OCI-LY1 (cell line): ENCODE results near the gene WNK1.

ENCODE experiments used
- H2AFZ ChIP-seq: fragments of 200-600 bp; sonication (generic), shearing (Covaris generic); 2 replicates; pipeline ENCODE4 v1.6.0; 2014; ENCODE audit warnings: antibody characterized with exemption, mild to moderate bottlenecking, low read length
- H3F3A ChIP-seq: fragments of 200-600 bp; sonication (generic), shearing (Covaris generic); 2 replicates; pipeline ENCODE4 v1.6.0; 2014; ENCODE audit warnings: mild to moderate bottlenecking, antibody characterized with exemption, low read length, moderate library complexity; ENCODE audit not compliant: insufficient read depth
- H3K27ac ChIP-seq: fragments of 200-600 bp; sonication (generic); 2 replicates; pipeline ENCODE4 v1.5.1; 2014; ENCODE audit warnings: low read length, mixed run types, mild to moderate bottlenecking, low read depth; ENCODE audit not compliant: poor library complexity, severe bottlenecking
- H3K27me3 ChIP-seq: fragments of 200-600 bp; sonication (generic); 2 replicates; pipeline ENCODE4 v1.6.0; 2014; ENCODE audit warnings: antibody characterized with exemption, mild to moderate bottlenecking, low read length, moderate library complexity; ENCODE audit not compliant: insufficient read depth
- H3K36me3 ChIP-seq: fragments of 200-600 bp; sonication (generic); 2 replicates; pipeline ENCODE4 v1.6.1; 2014; ENCODE audit warnings: mild to moderate bottlenecking, antibody characterized with exemption, low read length, moderate library complexity, mixed read lengths; ENCODE audit not compliant: insufficient read depth
- H3K4me1 ChIP-seq: fragments of 200-600 bp; sonication (generic); 2 replicates; pipeline ENCODE4 v1.5.1; 2014; ENCODE audit warnings: mild to moderate bottlenecking, low read length, moderate library complexity; ENCODE audit not compliant: insufficient read depth, severe bottlenecking
- H3K4me2 ChIP-seq: fragments of 200-600 bp; sonication (generic), shearing (Covaris generic); 2 replicates; pipeline ENCODE4 v1.6.1; 2014; ENCODE audit warnings: low read length
- H3K4me3 ChIP-seq: fragments of 200-600 bp; sonication (generic); 2 replicates; pipeline ENCODE4 v1.5.1; 2014; ENCODE audit warnings: low read length, low read depth, mild to moderate bottlenecking, mixed read lengths; ENCODE audit not compliant: poor library complexity, severe bottlenecking
- H3K79me2 ChIP-seq: fragments of 200-600 bp; shearing (Covaris generic); 2 replicates; pipeline ENCODE4 v1.6.1; 2016; ENCODE audit warnings: mixed run types, low read length, mixed read lengths; ENCODE audit not compliant: insufficient read depth
- H3K9ac ChIP-seq: fragments of 200-600 bp; sonication (generic), shearing (Covaris generic); 2 replicates; pipeline ENCODE4 v1.6.1; 2014; ENCODE audit warnings: mild to moderate bottlenecking, low read length, mixed read lengths
- H3K9me2 ChIP-seq: fragments of 200-600 bp; sonication (generic), shearing (Covaris generic); 2 replicates; pipeline ENCODE4 v1.6.1; 2014; ENCODE audit warnings: low read depth, mild to moderate bottlenecking, low read length, mixed read lengths
- H3K9me3 ChIP-seq: fragments of 200-600 bp; shearing (Covaris generic); 2 replicates; pipeline ENCODE4 v1.6.1; 2014; ENCODE audit warnings: low read length, mixed read lengths
- H4K20me1 ChIP-seq: fragments of 200-600 bp; sonication (generic), shearing (Covaris generic); 2 replicates; pipeline ENCODE4 v1.6.0; 2016; ENCODE audit warnings: mild to moderate bottlenecking, low read length; ENCODE audit not compliant: insufficient read depth
- EZH2 ChIP-seq: fragments of 200-600 bp; sonication (generic), shearing (Covaris generic); IDR thresholded peaks from 2 replicates; pipeline ENCODE4 v1.8.0; 2017; ENCODE audit warnings: borderline replicate concordance, mixed run types, mild to moderate bottlenecking, antibody characterized with exemption, low read length, moderate library complexity, mixed read lengths
- TF ChIP-seq, protein P1 (sequence below): fragments of 200-600 bp; sonication (generic), shearing (Covaris generic); IDR thresholded peaks from 2 replicates; pipeline ENCODE4 v1.5.1; 2017; ENCODE audit warnings: mild to moderate bottlenecking, antibody characterized with exemption, low read length, moderate library complexity, mixed read lengths

The WNK1 gene

DNA sequence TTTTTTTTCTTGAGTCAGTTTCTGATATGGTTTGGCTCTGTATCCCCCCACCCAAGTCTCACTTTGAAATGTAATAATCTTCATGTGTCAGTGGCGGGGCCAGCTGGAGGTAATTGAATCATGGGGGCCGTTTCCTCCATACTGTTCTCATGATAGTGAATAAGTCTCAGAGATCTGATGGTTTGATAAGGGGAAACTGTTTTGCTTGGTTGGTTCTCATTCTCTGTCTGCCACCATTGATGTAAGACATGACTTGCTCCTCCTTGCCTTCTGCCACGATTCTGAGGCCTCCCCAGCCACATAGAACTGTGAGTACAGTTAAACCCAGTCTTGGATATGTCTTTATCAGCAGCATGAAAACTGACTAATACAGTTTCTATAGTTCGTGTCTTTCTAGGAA, 42.9 kb downstream of the WNK1 start:
- no peaks in the 10 kb centered on the region for H3K9me2 ChIP-seq
- peaks cover 5% of the 10 kb centered on the region; the same call in 1 of the 2 replicates for H3K36me3 ChIP-seq
- H3K4me1 ChIP-seq, result peaks cover 29% of the 10 kb centered on the region
- H3K27me3 ChIP-seq, result no peaks in the 10 kb centered on the region
- H3F3A ChIP-seq, result no peaks in the 10 kb centered on the region
- H3K4me3 ChIP-seq, result no peak overlapping the region
- peaks cover 96% of the 10 kb centered on the region for H3K79me2 ChIP-seq
- H3K9ac ChIP-seq, result no peak overlapping the region
- H2AFZ ChIP-seq, result no peak overlapping the region
- no peak overlapping the region for H3K27ac ChIP-seq
- H3K9me3 ChIP-seq, result no peaks in the 10 kb centered on the region
- H3K4me2 ChIP-seq, result peak overlapping the region; percentile 17; the same call in 1 of the 2 replicates
- TF ChIP-seq EZH2, result no peak
- TF ChIP-seq, protein P1, sequence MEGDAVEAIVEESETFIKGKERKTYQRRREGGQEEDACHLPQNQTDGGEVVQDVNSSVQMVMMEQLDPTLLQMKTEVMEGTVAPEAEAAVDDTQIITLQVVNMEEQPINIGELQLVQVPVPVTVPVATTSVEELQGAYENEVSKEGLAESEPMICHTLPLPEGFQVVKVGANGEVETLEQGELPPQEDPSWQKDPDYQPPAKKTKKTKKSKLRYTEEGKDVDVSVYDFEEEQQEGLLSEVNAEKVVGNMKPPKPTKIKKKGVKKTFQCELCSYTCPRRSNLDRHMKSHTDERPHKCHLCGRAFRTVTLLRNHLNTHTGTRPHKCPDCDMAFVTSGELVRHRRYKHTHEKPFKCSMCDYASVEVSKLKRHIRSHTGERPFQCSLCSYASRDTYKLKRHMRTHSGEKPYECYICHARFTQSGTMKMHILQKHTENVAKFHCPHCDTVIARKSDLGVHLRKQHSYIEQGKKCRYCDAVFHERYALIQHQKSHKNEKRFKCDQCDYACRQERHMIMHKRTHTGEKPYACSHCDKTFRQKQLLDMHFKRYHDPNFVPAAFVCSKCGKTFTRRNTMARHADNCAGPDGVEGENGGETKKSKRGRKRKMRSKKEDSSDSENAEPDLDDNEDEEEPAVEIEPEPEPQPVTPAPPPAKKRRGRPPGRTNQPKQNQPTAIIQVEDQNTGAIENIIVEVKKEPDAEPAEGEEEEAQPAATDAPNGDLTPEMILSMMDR, result no peak
- H4K20me1 ChIP-seq, result 0 out of 2 replicates have a peak, but pooled peaks cover 5% of the 10 kb centered on the region

DNA sequence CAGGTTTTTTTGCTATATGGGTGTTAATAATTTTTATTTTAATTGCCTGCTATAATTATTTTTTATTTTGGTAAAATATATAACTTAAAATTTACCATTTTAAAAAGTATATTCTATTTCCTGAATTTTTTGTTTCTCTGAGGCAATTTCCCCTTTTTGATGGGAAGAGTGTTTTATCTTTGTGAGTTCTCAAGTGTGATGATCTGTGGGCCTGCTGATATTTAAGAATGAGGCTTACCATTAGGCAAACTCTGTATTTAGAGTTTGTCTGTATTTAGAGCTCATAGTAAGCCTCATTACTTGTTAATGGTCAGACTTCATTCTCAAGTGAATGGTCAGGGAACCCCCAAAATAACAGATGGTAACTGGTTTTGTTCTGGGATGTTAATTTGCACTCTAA, 48.0 kb downstream of the WNK1 start:
- H3K79me2 ChIP-seq, result peaks cover 96% of the 10 kb centered on the region
- H3K27ac ChIP-seq, result peak overlapping the region; percentile 23
- no peak overlapping the region for H3K9ac ChIP-seq
- H3K4me3 ChIP-seq, result no peak overlapping the region
- peaks cover 58% of the 10 kb centered on the region for H3K4me1 ChIP-seq
- H2AFZ ChIP-seq, result no peak overlapping the region
- H4K20me1 ChIP-seq, result 0 out of 2 replicates have a peak, but pooled peaks cover 5% of the 10 kb centered on the region
- peaks cover 3% of the 10 kb centered on the region; the same call in 1 of the 2 replicates for H3F3A ChIP-seq
- H3K36me3 ChIP-seq, result peaks cover 5% of the 10 kb centered on the region; the same call in 1 of the 2 replicates
- H3K4me2 ChIP-seq, result no peak overlapping the region; the same call in 1 of the 2 replicates
- H3K27me3 ChIP-seq, result no peaks in the 10 kb centered on the region
- TF ChIP-seq, protein P1, result no peak
- no peak for TF ChIP-seq EZH2
- no peaks in the 10 kb centered on the region for H3K9me3 ChIP-seq
- no peaks in the 10 kb centered on the region for H3K9me2 ChIP-seq

DNA sequence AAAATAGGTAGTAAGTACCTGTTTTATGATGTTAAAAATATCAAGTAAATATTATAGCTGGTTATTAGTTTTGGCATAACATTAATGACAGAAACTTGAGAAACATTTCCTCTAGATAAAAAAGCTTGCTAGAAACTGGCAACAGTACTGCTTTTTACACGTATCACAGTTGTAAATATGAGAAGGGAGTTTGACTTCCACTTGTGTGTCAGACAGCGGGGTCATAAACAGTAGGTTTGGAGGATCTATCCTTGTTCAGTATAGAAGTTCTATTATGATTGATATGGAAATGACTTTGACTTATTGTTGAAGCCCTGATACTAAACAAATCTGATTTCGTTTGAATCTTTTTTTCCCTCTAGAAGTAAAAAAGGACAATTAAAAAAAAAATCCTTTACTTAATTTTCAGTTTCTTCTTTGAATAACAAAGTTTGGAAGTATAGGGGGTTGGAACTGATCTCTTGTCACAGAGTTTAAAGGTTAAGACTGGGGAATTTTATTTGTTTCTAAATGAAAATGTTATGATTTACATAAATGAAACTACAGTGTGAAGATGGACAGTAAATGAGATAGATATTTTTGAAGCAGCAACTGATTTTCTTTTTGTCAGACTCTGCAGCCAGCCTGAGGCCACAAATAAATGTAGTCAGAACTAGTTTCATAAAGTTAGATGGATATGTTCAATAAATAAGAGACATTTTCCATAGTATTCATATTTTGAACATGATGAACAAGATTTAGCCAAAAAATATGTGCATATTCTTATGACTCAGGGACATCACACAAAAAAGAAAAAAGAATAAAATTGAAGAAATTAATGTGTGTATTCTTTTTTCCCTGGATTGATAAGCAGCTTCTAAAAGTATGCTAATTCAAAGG, 50.1 kb downstream of the WNK1 start:
- Histone ChIP-seq H3K27me3 (no peaks in the 10 kb centered on the region), H2AFZ (no peak overlapping the region), H3K9ac (no peak overlapping the region; the same call in 1 of the 2 replicates), H3K4me3 (no peak overlapping the region), H3K4me2 (peak overlapping the region; percentile 3; the same call in 1 of the 2 replicates), H4K20me1 (no peaks in the 10 kb centered on the region), H3K36me3 (no peaks in the 10 kb centered on the region; the same call in 1 of the 2 replicates), H3F3A (peaks cover 3% of the 10 kb centered on the region; the same call in 1 of the 2 replicates), H3K9me3 (no peaks in the 10 kb centered on the region), H3K4me1 (peaks cover 64% of the 10 kb centered on the region), H3K27ac (no peak overlapping the region), H3K79me2 (peaks cover 96% of the 10 kb centered on the region), H3K9me2 (no peaks in the 10 kb centered on the region)
- TF ChIP-seq, protein P1, result no peak
- no peak for TF ChIP-seq EZH2
